Psoas muscle (tissue), 8 donors: Measurements from ENCODE around the gene TENM4. TPM values are rescaled to one million over a fixed set of nuclear protein-coding genes. Genes with fewer than 3 reads are reported as not detected.

ENCODE experiments used
- ATAC-seq, 4 donors: fragments of 200-7000 bp; cut with Tn5 transposase; one replicate each; pipeline ENCODE4 v1.9.1; 2020; ENCODE audit warnings: moderate library complexity in 3 of 4, mild to moderate bottlenecking in 2 of 4
- DNase-seq, 2 donors: peaks; one replicate each; pipeline ENCODE4 v3.0.0-alpha.2; 2020
- H3K27ac ChIP-seq: fragments of 200-600 bp; one replicate; pipeline ENCODE4 v1.8.0; 2022
- H3K27me3 ChIP-seq, 3 donors: fragments of 200-600 bp in 1 of 3; one replicate each; pipeline versions ENCODE4 v1.6.1 to v1.8.0; 2013 to 2022; ENCODE audit warnings: low read length in 2 of 3, mild to moderate bottlenecking in 2 of 3, moderate library complexity in 1 of 3; ENCODE audit not compliant: insufficient read depth in 3 of 3
- H3K36me3 ChIP-seq, 2 donors: fragments of 200-600 bp in 1 of 2; one replicate each; pipeline versions ENCODE4 v1.6.1 to v1.8.0; 2013 to 2022; ENCODE audit warnings: low read depth in 1 of 2, mild to moderate bottlenecking in 1 of 2, moderate library complexity in 1 of 2; ENCODE audit not compliant: insufficient read depth in 1 of 2
- H3K4me1 ChIP-seq: fragments of 200-600 bp; one replicate; pipeline ENCODE4 v1.8.0; 2022
- H3K4me3 ChIP-seq: fragments of 200-600 bp; one replicate; pipeline ENCODE4 v1.8.0; 2022; ENCODE audit warnings: mild to moderate bottlenecking
- H3K9me3 ChIP-seq: fragments of 200-600 bp; one replicate; pipeline ENCODE4 v1.8.0; 2022
- WGBS, 3 donors: extraction: QIAGEN DNeasy Blood & Tissue Kit; methylation state at CpG; one replicate each; pipeline versions ENCODE4 v1.1.6 to v1.1.7; 2013; 5-methylcytosine and 5-hydroxymethylcytosine counted together
- intact Hi-C, 2 donors: fragments of 100-400 bp; cut with DNase I; formaldehyde crosslinking; loops; one replicate each; pipeline versions ENCODE4 v1.11.0 to v1.14.2; 2022
- polyA plus RNA-seq, 3 donors: library from polyadenylated mRNA; stranded (reverse); fragments of 200-250 nt; gene quantifications; one replicate each; pipeline ENCODE4 v1.2.3, GENCODE V29; 2013
- total RNA-seq, 4 donors: library from RNA; stranded (reverse); fragmentation: NEBNext Ultra II Directional in 2 of 4; extraction: Animal tissue kit (Norgen Biotek cat#: 25700) in 2 of 4; gene quantifications; one replicate each; pipeline versions ENCODE4 v1.2.1 to v1.2.4, GENCODE V29; 2021 to 2023
- TF ChIP-seq, protein P1 (sequence below): fragments of 200-600 bp; IDR thresholded peaks from one replicate; pipeline ENCODE4 v1.8.0; 2022; ENCODE audit warnings: antibody characterized with exemption
- donor health status: healthy with polysubstance abuse.
- donor health status: DM: no; HTN: no; CAD: no; lungs with moderate emphysema.
- donor health status: Bipolar disorder and iron deficiency.
- donor health status: healthy.
- donor health status: DM: yes; HTN: yes; CAD: no.
- donor health status: DM: no; HTN: no; CAD: no.
- donor health status: DM: no; HTN: no; CAD: no.
- donor health status: DM: yes; HTN: yes; CAD: no.

The TENM4 gene
- total and polyA plus RNA-seq, 7 donors = 0.05 to 1.7 (median 0.48) TPM

DNA sequence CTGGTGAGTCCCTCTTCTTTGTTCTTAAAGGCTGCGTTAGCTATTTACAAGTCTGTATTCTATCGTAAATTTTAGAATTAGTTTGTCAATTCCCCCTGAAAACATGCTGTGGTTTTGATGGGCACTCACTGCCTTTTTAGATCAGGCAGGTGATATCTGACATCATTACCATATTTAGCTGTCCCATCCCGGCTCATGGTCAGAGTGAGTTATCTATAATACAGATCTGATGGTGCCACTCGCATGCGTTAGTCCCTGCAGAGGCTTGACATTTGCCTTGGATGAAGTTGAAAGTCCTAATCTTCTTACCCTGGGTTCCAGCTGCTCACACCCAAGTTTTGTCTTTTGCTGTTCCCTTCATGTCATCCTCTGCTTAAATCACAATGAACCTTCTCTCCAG lies 715.6 kb downstream of the TENM4 start:
- TF ChIP-seq, protein P1, sequence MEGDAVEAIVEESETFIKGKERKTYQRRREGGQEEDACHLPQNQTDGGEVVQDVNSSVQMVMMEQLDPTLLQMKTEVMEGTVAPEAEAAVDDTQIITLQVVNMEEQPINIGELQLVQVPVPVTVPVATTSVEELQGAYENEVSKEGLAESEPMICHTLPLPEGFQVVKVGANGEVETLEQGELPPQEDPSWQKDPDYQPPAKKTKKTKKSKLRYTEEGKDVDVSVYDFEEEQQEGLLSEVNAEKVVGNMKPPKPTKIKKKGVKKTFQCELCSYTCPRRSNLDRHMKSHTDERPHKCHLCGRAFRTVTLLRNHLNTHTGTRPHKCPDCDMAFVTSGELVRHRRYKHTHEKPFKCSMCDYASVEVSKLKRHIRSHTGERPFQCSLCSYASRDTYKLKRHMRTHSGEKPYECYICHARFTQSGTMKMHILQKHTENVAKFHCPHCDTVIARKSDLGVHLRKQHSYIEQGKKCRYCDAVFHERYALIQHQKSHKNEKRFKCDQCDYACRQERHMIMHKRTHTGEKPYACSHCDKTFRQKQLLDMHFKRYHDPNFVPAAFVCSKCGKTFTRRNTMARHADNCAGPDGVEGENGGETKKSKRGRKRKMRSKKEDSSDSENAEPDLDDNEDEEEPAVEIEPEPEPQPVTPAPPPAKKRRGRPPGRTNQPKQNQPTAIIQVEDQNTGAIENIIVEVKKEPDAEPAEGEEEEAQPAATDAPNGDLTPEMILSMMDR = no peak
- intact Hi-C loops = no loop called here
- no peaks in the 10 kb centered on the region for H3K27me3 ChIP-seq
- no peaks in the 10 kb centered on the region for H3K9me3 ChIP-seq
- DNase-seq = no peak
- no peak for ATAC-seq
- no peak overlapping the region for H3K27ac ChIP-seq
- H3K36me3 ChIP-seq = no peaks in the 10 kb centered on the region
- no peak overlapping the region for H3K4me3 ChIP-seq
- H3K4me1 ChIP-seq = no peaks in the 10 kb centered on the region
- 91 to 97% (median 95%) methylated on average over 5 of the region's 5 CpGs for WGBS, 3 donors

DNA sequence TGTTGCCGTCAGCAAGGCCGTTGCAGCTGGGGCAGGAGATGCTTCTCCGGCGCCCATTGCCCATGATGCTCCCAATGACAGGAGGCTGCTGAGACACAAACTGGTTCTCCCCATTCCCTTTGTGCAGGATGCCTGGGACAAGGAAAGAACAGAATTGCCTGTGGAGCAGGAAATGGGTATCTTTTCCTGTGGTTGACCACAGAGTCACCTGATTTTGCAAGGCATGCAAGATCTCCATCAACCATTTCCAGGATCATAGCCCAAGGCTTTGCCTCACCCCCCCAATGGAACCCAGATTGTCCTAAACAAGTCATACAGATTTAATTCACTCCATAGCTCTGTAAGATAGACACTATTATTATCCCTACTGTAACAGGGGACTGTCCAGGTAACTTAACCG lies 718.0 kb downstream of the TENM4 start:
- TF ChIP-seq, protein P1 = no peak
- no peak overlapping the region for H3K27ac ChIP-seq
- intact Hi-C loops = no loop called here
- H3K36me3 ChIP-seq = no peaks in the 10 kb centered on the region
- no peaks in the 10 kb centered on the region for H3K4me1 ChIP-seq
- no peaks in the 10 kb centered on the region for H3K27me3 ChIP-seq
- H3K9me3 ChIP-seq = no peaks in the 10 kb centered on the region
- 91 to 98% (median 94%) methylated on average over 5 of the region's 5 CpGs for WGBS, 3 donors
- ATAC-seq (no peak), DNase-seq (no peak)
- no peak overlapping the region for H3K4me3 ChIP-seq

DNA sequence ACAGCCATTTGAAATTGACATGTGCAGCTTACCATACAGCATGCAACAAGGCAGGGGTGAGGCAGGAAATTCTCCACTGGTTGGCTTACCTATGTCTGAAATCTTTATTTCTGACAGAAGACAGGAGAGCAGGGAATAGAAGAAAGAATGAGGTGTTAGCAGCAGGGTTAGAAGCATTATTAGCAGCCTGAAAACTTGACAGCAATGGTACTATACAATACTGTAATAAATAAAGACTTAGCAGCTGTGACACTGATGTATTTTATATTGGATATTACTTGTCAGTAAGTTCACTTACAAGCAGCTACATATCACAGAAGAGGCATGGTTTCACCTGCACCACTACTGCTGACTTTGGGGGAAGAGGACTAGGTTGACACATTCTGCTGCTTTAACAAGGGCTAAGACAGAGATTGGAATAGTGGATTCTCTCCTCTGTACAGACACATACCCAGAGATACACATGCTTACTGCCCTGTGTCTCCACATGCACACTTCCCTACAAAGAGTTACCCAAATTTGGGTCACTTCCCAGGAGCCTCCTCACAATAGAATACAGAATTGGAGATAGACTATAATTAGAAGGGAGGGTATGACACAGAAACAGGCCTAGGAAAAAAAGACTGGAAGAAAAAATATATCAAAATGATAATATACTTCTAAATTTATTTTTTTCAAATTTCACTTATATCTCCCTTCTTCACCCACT lies 720.4 kb downstream of the TENM4 start:
- H3K9me3 ChIP-seq = no peaks in the 10 kb centered on the region
- H3K4me1 ChIP-seq = no peaks in the 10 kb centered on the region
- no peak for ATAC-seq
- intact Hi-C loops = no loop called here
- no peak for DNase-seq
- TF ChIP-seq, protein P1 = no peak
- H3K27ac ChIP-seq = no peak overlapping the region
- no peaks in the 10 kb centered on the region for H3K27me3 ChIP-seq
- H3K4me3 ChIP-seq = no peak overlapping the region
- H3K36me3 ChIP-seq = no peaks in the 10 kb centered on the region

DNA sequence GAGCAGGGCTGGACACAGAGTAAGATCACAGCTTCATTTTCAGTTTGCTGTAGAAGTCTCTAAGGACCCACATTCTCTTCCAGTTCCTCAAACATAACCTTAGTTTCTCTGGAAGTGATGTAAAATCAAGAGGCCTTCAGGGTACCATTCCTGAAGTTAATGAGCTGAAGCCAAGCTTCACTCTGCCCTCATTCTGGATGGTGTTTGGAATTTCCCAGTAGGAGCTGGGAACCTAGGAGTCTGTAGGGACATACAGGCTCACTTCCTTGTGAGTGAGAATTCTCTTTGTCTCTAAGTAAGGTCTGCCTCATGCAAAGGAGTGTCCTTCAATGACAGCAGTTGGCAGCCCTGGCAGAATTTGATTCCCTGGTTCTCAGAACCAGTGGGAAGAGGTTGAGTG lies 723.8 kb downstream of the TENM4 start:
- H3K4me3 ChIP-seq = no peak overlapping the region
- ATAC-seq (no peak), DNase-seq (no peak)
- H3K27me3 ChIP-seq = no peaks in the 10 kb centered on the region
- intact Hi-C loops = loop anchor here in 1 of 2 donors (5.0 kb wide), 1 partner anchor 70 kb away; no protein-coding TSS in a partner anchor
- no peaks in the 10 kb centered on the region for H3K36me3 ChIP-seq
- no peaks in the 10 kb centered on the region for H3K9me3 ChIP-seq
- no peaks in the 10 kb centered on the region for H3K4me1 ChIP-seq
- TF ChIP-seq, protein P1 = no peak
- H3K27ac ChIP-seq = no peak overlapping the region
